NCI-H446 (cell line): ENCODE results near the gene RAPGEF6.
A peak's percentile ranks its signal among the peaks of the same experiment; 100 is the strongest.
"Not testable (repeated sequence)": the region's sequence is repeated elsewhere in the genome, so short reads cannot be mapped to it uniquely, and the experiment has no call there.

ENCODE experiments used
- DNase-seq, 2 experiments: peaks; one replicate each; lab custom pipeline; 2025; lab: John Stamatoyannopoulos, UW

The RAPGEF6 gene

GRCh38 chr5:131644370-131644769, 9.3 kb upstream of the RAPGEF6 start:
- DNase-seq, result no peak

GRCh38 chr5:131641494-131641893, 6.5 kb upstream of the RAPGEF6 start:
- no peak for DNase-seq

DNA sequence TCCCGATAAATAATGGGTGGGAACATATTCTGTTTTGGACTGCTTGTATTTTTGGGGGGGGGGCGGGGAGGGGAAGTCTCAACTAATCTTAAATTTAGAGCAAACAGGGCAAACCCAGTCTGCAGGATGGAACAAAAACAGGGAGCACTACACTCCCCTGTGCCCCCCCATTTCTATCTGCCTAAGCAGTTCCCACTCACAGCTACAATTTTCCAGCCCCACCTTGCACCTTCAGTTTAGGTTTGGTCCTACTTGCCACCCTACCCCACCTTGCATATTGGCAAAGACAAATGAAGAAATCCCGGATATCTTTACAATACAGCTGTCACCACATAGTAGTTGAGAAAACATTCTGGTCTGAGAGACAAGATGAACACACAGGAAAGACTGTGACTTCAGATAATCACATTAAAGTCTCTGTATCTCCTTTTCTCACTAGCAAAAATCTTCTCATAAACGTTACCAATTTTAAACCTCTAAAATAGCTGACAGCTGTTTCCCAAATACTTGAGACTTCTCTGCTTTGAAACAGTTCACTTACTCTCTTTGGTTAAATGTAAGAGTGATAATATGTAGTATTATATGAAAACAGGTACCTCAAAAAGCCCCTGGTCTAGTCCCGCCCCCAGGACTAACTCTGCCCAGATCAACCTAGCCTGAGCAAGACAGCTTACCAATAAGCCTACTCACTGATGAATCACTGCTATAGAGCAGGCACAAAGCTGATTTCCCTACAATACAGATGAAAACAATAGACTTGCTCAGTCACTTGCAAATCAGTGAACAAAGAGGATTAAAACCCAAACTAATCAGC, 5.2 kb upstream of the RAPGEF6 start:
- DNase-seq, result no peak

DNA sequence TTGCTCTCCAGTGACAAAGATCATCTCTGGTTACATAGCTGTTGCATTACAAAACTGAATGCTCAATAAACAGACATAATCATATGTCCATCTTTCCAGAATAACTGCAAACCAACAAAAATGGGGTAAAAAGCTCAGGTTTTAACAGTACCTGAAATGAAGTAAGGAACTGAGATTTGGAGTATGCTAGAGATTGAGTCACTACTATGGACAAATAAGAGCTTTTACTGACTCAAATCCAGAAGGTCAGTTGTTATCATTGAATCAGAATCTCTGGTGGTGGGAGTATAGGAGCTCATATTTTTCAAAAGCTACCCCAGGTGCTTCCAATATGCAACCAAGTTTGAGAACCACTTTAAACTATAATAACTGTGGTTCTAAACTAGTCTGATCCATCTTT, 4.1 kb upstream of the RAPGEF6 start:
- no peak for DNase-seq

GRCh38 chr5:131637694-131638093, 2.7 kb upstream of the RAPGEF6 start:
- no peak for DNase-seq

- peak in 1 of 2 experiments; percentile 54 for DNase-seq
These were observed 899 bp upstream of the RAPGEF6 start for GRCh38 chr5:131635684-131636572.

DNA sequence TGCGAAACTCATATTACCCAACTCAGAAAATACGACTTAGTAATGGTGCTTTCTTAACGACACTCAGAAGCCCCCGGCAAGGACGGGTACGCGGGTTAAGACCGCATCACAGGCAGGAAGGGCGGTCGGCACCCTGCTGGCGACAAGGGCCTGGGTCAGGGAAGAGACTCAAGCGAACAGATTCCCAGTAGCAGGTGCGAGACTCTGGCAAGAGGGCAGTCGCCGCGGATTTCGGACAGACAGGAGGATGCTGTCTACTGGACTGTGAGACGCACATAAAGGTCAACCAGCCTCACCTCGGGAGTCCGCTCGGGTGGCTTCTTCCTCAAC, 398 bp downstream of the RAPGEF6 start:
- peak in 1 of 2 experiments; percentile 60 for DNase-seq

DNA sequence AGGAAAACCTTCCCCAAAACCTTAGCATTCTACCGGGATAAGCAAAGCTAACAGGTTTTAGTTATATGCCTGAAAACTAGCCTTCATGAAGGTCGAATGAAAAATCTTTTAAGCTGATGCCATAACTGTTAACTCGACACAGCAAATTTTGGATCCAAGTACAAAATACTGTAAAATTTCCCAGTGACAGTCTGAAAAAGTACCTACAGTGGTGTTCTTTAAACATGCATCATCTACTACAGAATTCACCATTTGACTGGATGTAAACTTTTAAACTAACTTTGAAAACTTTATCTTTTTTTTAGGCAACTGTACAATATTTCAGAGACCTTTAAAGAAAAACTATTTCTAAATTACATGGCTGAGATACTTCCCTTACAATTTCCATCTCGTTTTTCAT, 791 bp downstream of the RAPGEF6 start:
- no peak for DNase-seq

DNA sequence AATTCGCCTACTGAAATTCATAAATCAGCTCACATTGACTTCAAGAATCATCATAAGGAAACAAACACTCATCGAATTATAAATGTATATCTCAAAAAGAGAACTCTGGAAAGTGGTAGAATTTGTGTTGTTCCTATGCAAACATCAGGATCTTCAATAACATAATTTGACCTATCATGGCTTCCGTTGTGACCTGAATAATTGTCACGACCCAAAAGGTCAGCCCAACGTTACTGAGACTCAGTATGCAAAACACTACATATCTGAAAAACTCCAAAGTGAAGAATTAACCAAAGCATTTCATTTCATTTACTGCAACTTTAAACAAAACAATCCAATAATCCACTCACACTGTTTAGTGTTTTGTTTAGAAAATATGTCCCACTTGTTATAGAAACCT, 1.2 kb downstream of the RAPGEF6 start:
- no peak for DNase-seq

DNA sequence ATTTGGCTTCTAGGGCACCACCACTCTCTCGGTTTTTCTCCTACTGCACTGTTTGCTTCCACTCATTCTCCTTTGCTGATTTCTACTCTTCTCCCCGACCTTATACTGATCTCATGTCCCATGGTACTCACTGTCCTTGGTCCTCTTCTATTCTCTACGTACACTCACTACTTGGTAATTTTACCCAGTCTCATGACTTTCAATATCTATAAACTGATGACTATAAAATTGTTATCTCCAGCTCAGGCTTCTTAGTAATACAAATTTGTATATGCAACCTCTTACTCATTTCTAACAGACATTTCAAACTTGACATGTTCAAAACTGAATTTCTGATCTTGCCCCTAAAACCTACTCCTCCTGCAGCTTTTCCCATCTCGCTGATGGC, 4.1 kb downstream of the RAPGEF6 start:
- no peak for DNase-seq

DNA sequence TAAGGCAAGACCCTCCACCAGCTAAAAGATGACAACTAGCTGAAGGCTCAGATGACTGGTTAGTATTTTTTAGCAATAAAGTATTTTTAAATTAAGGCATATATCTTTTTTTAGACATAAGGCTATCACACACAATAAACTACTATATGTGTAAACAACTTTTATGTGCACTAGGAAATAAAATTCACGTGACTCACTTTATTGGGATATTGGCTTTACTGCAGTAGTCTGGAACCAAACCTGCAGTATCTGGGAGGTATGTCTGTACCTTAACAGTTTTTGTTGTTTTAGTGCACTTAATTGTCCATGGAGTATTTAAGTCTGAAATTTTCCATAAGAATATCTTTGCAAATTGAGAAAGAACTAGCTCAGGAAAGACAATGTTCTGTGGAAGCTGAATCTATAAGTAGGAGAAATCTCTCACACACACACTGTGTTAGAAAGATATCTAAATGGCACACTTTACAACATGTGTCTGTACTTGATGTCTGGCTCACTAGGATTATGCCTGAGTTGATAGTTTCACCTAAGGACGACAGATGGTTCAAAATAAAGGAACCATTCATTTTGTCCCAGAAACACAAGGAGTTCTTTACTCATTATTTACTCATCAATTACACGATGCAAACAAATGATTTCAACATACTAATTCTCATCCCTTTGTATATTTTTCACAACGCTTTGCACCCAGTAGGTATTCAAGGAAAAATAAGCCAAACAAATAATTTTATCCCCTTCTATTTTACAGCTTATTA, 4.6 kb downstream of the RAPGEF6 start:
- DNase-seq, result peak; percentile 4 to 20

GRCh38 chr5:131628990-131629389, 6.0 kb downstream of the RAPGEF6 start:
- peak; percentile 3 for DNase-seq

DNA sequence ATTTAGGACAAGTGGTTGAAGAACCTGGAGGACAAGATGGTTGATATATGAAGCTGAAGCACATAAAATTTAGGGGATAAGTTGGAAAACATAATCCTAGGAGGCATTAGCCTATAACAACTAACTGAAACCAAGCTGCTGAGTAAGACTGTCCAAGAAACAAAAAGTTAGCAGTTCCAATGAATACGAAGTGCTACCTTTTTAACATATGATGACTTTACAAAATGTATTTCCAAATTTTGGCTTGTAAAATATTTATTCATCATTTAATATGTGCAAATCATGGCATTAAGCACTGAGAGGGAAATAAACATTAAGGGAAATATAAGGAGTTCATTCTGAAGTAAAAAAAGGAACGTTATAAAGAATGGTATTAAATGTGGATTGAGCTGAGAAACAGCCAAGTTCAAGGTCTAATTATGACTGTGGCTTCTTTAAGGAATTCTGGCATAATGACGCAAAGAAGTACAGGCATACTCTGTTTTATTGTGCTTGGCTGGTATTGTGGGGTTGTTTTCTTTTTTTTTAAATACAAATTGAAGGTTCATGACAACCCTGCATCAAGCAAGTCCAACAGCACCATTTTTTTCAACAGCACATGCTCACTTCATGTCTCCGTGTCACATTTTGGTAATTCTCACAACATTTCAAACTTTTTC, 7.7 kb downstream of the RAPGEF6 start:
- no peak for DNase-seq

GRCh38 chr5:131622633-131623032, 12.4 kb downstream of the RAPGEF6 start:
- peak in 1 of 2 experiments; percentile 56 for DNase-seq

DNA sequence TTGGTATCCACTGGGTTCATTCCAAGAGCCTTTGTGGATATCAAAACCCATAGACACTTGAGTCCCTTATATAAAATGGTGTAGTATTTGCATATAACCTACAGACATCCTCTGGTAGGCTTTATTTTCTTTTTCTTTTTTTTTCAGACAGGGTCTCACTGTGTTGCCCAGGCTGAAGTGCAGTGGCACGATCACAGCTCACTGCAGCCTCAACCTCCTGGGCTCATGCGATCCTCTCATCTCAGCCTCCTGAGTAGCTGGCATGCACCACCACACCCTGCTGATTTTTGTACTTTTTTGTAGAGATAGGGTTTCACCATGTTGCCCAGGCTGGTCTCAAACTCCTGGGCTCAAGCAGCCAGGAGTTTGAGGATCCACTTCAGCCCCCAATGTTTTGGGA, 13.9 kb downstream of the RAPGEF6 start:
- not testable (repeated sequence) for DNase-seq

DNA sequence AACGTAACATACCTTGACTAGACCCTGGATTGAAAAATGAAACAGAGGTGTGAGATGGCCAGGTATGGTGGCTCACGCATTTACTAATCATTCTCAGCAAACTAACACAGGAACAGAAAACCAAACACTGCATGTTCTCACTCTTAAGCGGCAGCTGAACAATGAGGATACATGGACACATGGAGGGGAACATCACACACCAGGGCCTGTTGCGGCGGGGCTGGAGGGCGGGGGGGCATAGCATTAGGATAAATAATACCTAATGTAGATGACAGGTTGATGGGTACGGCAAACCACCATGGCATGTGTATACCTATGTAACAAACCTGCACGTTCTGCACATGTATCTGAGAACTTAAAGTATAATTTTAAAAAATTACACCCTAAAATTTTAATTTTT, 15.9 kb downstream of the RAPGEF6 start:
- no peak for DNase-seq

DNA sequence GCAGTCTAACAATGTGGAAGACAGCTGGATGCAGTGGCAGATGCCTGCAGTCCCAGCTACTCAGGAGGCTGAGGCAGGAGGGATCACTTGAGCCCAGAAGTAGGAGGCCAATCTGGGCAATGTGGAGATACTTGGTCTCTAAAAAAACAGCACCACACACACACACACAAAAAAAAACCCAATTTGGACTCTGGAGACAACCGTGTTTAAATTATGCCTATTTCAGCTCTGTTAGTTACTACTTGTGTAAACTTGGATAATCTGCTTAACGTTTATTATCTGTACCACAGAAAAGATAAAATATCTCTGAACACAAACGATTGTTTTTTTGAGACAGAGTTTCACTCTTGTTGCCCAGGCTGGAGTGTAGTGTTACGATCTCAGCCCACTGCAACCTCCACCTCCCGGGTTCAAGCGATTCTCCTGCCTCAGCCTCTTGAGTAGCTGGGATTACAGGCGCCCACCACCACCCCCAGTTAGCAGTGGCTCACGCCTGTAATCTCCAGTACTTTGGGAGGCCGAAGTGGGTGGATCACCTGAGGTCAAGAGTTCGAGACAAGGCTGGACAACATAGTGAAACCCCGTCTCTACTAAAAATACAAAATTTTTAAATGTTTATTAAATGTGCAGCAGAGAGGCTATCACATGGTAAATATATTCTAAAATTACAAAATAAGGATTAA, 17.7 kb downstream of the RAPGEF6 start:
- DNase-seq, result no peak

DNA sequence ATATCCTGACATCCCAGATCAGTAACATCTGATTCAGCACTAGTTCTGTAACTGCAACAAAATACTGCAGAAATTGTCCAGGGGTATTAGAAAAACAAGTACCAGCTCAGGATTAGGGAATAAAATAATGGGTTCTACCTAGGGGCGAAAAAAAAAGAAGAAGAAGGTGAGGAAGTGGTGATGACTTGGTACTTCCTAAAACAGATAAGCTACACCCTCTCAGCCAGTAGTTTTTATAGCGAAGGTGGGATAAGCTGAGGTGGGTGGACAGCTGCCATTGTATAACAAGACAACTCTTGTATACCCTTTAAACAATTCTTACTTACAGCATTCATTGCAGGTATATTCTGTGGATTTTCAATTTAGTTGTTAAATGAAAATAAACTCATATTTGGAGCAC, 19.1 kb downstream of the RAPGEF6 start:
- no peak for DNase-seq

DNA sequence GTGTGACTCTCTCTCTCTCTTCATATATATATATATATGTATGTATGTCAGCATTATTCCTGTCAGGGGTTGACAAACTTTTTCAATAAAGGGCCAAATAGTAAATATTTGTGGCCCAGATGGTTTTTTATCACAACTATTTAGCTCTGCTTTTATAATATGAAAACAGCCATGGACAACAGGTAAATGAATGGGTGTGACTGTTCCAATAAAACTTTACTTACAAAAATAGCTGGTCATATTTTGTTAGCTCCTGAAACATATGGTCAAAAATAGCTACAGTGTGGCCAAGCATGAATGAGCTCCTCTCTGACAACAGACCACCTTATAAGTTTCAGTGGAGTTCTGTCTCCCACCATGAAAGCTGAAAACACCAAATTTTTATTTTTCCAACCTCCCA, 21.6 kb downstream of the RAPGEF6 start:
- DNase-seq, result no peak

- no peak for DNase-seq
These were observed 24.0 kb downstream of the RAPGEF6 start for GRCh38 chr5:131611064-131611381.

- DNase-seq, result no peak
These were observed 24.6 kb downstream of the RAPGEF6 start for GRCh38 chr5:131610198-131611063.
